Measurements from ENCODE around the gene OAS2.

DNA sequence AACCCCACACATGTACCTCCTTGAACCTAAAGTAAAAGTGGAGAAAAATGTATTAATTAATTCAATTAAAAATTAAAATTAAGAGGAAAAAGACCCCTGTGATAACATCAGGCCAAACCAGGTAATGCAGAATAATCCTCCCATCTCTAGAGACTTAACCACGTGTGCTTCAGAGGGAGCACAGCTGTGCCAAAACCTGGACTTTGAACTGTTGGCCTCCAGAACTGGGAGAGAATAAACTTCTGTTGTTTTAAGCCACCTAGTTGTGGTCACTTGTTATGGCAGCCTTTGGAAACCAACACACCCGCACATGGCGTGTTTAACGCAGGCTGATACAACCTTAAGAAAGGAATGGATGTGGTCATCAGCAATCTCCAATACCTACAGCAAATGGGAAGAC lies 23.8 kb downstream of the OAS2 start:
- TF ChIP-seq, protein P1, sequence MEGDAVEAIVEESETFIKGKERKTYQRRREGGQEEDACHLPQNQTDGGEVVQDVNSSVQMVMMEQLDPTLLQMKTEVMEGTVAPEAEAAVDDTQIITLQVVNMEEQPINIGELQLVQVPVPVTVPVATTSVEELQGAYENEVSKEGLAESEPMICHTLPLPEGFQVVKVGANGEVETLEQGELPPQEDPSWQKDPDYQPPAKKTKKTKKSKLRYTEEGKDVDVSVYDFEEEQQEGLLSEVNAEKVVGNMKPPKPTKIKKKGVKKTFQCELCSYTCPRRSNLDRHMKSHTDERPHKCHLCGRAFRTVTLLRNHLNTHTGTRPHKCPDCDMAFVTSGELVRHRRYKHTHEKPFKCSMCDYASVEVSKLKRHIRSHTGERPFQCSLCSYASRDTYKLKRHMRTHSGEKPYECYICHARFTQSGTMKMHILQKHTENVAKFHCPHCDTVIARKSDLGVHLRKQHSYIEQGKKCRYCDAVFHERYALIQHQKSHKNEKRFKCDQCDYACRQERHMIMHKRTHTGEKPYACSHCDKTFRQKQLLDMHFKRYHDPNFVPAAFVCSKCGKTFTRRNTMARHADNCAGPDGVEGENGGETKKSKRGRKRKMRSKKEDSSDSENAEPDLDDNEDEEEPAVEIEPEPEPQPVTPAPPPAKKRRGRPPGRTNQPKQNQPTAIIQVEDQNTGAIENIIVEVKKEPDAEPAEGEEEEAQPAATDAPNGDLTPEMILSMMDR (optimal IDR thresholded peaks at IDR 0.05 in 1 of 3, IDR thresholded peaks at IDR 0.05 in 1 of 3, conservative IDR thresholded peaks at IDR 0.05 in 1 of 3; ENCODE audit: extremely low read depth in 1 of 3, insufficient read depth in 2 of 3, low read length in 3 of 3): no peak
- TF ChIP-seq EZH2 (IDR thresholded peaks at IDR 0.05; ENCODE audit: low read length): no peak

Measured in keratinocyte (primary cell).